ENCODE data around the gene PGLYRP2.
A peak's percentile ranks its signal among the peaks of the same experiment; 100 is the strongest.

The PGLYRP2 gene

DNA sequence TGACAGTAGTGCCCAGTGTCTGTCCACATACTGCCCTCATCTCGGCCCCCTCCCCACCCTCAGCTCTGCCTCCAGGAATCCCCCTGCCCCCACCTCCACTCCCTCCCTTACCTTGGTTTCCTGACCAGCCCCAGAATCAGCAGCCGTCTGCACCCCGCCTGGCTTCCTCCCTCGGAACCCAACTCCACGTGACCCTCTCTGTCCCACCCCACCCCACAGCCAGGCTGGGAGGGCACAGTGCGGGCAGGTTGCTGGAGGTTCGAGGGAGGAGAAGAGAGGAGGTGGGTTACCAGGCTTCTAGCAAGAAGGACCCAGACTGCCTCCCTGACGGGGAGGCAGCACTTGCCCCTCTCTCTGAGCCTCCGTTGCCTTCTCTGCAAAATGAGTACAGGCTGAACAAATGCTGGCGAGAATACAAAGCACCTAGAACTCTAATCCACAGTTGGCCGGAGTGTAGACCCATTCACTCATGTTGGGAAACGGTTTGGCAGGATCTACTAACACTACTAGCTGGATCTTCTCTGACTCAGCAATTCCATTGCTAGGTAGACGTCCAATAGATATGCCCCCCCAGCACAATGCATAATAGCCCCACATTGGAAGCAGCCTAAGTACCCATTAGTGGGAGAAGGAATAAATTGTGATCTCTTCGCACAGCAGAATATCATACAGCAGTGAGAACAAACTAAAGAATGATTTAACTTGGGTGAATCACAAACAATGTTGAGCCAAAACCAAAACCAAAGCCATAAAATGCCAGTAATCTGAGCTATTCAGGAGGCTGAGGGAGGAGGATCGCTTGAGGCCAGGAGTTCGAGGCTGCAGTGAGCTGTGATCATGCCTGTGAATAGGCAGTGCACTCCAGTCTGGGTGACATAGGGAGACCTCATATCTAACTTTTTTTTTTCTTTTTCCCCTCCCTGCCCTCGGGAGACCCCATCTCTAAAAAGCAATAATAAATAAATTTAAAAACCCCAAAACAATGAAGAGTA, 14.6 kb downstream of the PGLYRP2 start, which contains the start of gene RASAL3:
Gene RASAL3, minus strand, starts transcription at position 151 of the 992 bp plus-strand sequence. CDS start 186 bp downstream, outside the sequence.
- Histone ChIP-seq H3K4me2 (ENCODE audit: low read length) (peak within 1 kb of the TSS; percentile 79), H3K4me3 (ENCODE audit: low read length) (peak within 1 kb of the TSS; percentile 91), H3K4me1 (ENCODE audit: low read length) (peaks cover 22% of the 10 kb centered on the region), H3K9ac (ENCODE audit: low read length) (peak within 1 kb of the TSS; percentile 93), H2AFZ (ENCODE audit: low read depth, low read length) (peak within 1 kb of the TSS; percentile 79), H3K36me3 (replicated peaks; ENCODE audit: low read depth, low read length) (peaks cover 11% of the 10 kb centered on the region), H4K20me1 (ENCODE audit: insufficient read depth, low read length) (no peaks in the 10 kb centered on the region), H3K27me3 (ENCODE audit: low read depth, low read length) (no peaks in the 10 kb centered on the region), H3K27ac (ENCODE audit: low read length) (peak within 1 kb of the TSS; percentile 67), H3K79me2 (ENCODE audit: low read length) (peaks cover 12% of the 10 kb centered on the region), H3K9me3 (ENCODE audit: insufficient read depth, low read length) (no peaks in the 10 kb centered on the region)
- no peak for TF ChIP-seq EZH2phosphoT487 (IDR thresholded peaks at IDR 0.05; ENCODE audit: low read depth)
- TF ChIP-seq, protein P1, sequence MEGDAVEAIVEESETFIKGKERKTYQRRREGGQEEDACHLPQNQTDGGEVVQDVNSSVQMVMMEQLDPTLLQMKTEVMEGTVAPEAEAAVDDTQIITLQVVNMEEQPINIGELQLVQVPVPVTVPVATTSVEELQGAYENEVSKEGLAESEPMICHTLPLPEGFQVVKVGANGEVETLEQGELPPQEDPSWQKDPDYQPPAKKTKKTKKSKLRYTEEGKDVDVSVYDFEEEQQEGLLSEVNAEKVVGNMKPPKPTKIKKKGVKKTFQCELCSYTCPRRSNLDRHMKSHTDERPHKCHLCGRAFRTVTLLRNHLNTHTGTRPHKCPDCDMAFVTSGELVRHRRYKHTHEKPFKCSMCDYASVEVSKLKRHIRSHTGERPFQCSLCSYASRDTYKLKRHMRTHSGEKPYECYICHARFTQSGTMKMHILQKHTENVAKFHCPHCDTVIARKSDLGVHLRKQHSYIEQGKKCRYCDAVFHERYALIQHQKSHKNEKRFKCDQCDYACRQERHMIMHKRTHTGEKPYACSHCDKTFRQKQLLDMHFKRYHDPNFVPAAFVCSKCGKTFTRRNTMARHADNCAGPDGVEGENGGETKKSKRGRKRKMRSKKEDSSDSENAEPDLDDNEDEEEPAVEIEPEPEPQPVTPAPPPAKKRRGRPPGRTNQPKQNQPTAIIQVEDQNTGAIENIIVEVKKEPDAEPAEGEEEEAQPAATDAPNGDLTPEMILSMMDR (IDR thresholded peaks at IDR 0.05; ENCODE audit: low read depth, low read length) = no peak

- Histone ChIP-seq H3K9ac (ENCODE audit: low read length) (peak overlapping the region; percentile 93), H3K4me3 (ENCODE audit: low read length) (peak overlapping the region; percentile 91), H2AFZ (ENCODE audit: low read depth, low read length) (peak overlapping the region; percentile 79), H3K4me1 (ENCODE audit: low read length) (peaks cover 22% of the 10 kb centered on the region), H3K27me3 (ENCODE audit: low read depth, low read length) (no peaks in the 10 kb centered on the region), H3K9me3 (ENCODE audit: insufficient read depth, low read length) (no peaks in the 10 kb centered on the region), H4K20me1 (ENCODE audit: insufficient read depth, low read length) (no peaks in the 10 kb centered on the region), H3K27ac (ENCODE audit: low read length) (peak overlapping the region; percentile 67), H3K36me3 (replicated peaks; ENCODE audit: low read depth, low read length) (peaks cover 12% of the 10 kb centered on the region), H3K79me2 (ENCODE audit: low read length) (peaks cover 12% of the 10 kb centered on the region), H3K4me2 (ENCODE audit: low read length) (peak overlapping the region; percentile 79)
- no peak for TF ChIP-seq EZH2phosphoT487 (IDR thresholded peaks at IDR 0.05; ENCODE audit: low read depth)
- TF ChIP-seq, protein P1 (IDR thresholded peaks at IDR 0.05; ENCODE audit: low read depth, low read length) = peak; percentile 11; the same call in 1 of the 2 replicates
These were observed 15.4 kb downstream of the PGLYRP2 start for GRCh38 chr19:15463861-15464371.

DNA sequence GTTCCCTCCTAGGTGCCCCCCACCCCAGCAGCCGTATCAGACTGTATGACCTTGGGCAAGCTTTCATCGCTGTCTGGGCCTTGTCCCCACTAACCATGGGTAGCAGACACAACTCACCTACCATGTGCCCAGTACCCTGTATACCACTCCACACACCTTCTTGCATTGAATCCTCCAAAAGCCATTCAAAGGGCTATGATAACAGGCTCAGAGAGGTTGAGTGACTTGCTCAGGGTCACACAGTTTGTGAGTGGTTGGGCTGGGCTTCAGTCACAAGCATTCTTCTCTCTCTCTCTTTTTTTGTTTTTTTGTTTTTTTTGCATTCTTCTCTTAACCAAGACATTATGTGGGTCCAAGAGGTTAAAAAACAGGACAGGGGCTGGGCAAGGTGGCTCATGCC, 17.6 kb downstream of the PGLYRP2 start:
- Histone ChIP-seq H4K20me1 (ENCODE audit: insufficient read depth, low read length) (no peaks in the 10 kb centered on the region), H2AFZ (ENCODE audit: low read depth, low read length) (no peak overlapping the region), H3K9me3 (ENCODE audit: insufficient read depth, low read length) (no peaks in the 10 kb centered on the region), H3K79me2 (ENCODE audit: low read length) (peaks cover 12% of the 10 kb centered on the region), H3K4me2 (ENCODE audit: low read length) (no peak overlapping the region), H3K9ac (ENCODE audit: low read length) (no peak overlapping the region), H3K27ac (ENCODE audit: low read length) (no peak overlapping the region), H3K4me3 (ENCODE audit: low read length) (no peak overlapping the region), H3K4me1 (ENCODE audit: low read length) (peaks cover 15% of the 10 kb centered on the region), H3K36me3 (replicated peaks; ENCODE audit: low read depth, low read length) (peaks cover 27% of the 10 kb centered on the region), H3K27me3 (ENCODE audit: low read depth, low read length) (no peaks in the 10 kb centered on the region)
- TF ChIP-seq EZH2phosphoT487 (IDR thresholded peaks at IDR 0.05; ENCODE audit: low read depth) = no peak
- TF ChIP-seq, protein P1 (IDR thresholded peaks at IDR 0.05; ENCODE audit: low read depth, low read length) = no peak

All from OCI-LY3 (cell line).